Stimulated activated CD4-positive, alpha-beta T cell treated with anti-CD3 and anti-CD28 coated beads, Interleukin-2, amount 100 ng/mL, for 48 hours (primary cell): ENCODE results near the gene AVL9.
"Not testable (repeated sequence)": the region's sequence is repeated elsewhere in the genome, so short reads cannot be mapped to it uniquely, and the experiment has no call there.

ENCODE experiments used
- DNase-seq, 2 donors: peaks; one replicate each; pipeline ENCODE4 v3.0.0-alpha.2; 2020

AVL9 gene

DNA sequence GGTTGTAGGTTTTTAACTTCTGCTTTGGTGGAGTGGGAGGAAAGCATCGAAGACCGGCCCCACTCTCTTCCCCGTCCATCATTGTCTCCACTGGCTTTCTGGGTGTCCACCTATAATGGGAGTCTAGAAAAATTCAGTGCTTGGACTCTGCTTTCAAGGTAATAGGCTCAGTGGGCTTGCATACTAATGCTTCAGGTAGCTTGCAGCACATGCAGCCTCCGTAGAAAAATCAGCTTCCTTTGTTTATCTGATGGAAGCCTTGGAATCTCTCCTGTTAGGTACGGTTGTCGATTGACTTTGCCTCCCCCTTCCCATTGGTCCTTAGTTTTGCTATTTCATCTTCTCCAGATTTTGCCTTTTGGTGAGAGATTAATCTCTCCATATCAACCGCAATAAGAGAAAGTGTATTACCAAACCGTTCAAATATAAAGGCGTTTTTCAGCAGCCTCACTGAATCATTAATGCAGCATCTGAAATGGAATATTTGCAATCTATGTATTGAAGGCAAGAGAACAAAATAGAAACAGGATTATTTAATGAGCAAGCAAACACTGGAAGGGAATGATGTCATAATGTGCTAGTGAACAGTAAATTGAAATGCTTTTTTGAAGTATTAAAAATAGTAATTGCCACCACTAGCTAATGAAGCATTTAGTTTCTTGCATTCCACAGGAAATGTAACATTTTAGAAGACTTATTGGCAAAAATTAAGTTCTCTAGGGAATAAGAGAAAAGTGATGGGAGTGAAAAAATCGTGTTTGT is 944 bp downstream of the AVL9 start:
- no peak for DNase-seq

DNA sequence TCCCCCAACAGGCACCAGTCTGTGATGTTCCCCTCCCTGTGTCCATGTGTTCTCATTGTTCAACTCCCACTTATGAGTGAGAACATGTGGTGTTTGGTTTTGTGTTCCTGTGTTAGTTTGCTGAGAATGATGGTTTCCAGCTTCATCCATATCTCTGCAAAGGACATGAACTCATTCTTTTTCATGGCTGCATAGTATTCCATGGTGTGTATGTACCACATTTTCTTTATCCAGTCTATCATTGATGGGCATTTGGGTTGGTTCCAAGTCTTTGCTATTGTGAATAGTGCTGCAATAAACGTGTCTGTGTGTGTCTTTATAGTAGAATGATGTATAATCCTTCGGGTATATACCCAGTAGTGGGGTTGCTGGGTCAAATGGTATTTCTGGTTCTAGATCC is 4.5 kb downstream of the AVL9 start:
- DNase-seq, result not testable (repeated sequence)

DNA sequence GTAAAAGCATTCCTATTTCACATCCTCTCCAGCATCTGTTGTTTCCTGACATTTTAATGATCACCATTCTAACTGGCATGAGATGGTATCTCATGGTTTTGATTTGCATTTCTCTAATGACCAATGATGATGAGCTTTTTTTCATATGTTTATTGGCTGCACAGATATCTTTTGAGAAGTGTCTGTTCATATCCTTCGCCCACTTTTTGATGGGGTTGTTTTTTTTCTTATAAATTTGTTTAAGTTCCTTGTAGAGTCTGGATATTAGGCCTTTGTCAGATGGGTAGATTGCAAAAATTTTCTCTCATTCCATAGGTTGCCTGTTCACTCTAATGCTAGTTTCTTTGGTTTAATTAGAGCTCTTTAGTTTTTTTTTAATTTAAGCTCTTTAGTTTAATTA is 4.9 kb downstream of the AVL9 start:
- DNase-seq, result not testable (repeated sequence)

DNA sequence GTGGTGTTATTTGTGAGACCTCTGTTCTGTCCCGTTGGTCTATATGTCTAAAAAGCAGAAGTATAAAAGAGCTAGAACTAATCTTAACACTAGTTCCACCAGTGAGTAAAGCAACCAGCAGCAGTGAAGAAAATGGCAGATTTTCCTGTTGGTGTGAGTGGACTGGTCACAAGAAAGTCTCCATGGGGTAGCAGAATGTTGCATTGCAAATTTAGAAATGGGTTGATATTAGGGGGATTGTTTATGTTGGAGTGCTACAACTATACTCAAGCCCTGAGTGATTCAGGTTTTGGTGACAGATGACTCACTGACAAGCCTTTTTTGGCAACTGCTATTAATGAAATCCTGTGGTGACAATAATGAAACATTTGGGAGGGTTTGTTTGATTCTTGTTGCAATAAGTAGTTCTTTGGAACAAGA is 5.6 kb downstream of the AVL9 start:
- no peak for DNase-seq

DNA sequence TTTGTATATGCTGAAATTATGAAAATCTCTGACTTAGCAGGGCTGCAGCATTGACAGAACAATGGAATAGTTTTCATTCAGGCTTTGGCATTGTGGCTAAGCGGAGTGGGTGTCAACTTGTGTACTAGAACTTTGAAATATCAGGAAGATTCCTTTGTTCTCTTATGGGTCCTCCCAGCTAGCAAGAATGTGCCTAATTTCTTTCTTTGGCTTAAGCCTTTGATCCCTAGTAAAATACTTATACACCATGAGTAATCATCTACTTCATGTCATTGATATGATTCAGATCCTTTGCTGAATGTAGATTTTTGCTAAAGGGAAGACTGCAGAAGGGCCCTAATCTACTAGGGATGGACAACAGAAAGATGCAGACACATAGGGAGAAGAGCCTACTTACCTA is 6.2 kb downstream of the AVL9 start:
- no peak for DNase-seq

DNA sequence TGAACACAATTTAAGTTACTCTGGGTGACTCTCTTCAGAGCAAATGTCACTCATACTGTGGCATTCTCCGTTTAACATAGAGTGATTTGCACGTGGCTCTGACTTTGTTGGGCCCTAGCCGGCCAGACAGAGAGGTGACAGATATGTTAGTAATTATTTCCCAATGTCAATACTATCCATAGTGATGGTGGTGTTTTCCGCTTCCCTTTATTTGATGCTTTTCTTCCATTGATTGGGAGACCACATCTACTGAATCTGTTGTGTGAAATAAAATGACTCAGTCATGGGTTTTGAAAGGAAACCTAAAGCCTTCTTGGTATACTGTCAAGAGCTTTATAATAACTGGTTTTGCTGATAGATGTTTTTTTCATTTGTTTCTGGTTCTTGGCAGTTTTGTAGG is 7.4 kb downstream of the AVL9 start:
- no peak for DNase-seq

DNA sequence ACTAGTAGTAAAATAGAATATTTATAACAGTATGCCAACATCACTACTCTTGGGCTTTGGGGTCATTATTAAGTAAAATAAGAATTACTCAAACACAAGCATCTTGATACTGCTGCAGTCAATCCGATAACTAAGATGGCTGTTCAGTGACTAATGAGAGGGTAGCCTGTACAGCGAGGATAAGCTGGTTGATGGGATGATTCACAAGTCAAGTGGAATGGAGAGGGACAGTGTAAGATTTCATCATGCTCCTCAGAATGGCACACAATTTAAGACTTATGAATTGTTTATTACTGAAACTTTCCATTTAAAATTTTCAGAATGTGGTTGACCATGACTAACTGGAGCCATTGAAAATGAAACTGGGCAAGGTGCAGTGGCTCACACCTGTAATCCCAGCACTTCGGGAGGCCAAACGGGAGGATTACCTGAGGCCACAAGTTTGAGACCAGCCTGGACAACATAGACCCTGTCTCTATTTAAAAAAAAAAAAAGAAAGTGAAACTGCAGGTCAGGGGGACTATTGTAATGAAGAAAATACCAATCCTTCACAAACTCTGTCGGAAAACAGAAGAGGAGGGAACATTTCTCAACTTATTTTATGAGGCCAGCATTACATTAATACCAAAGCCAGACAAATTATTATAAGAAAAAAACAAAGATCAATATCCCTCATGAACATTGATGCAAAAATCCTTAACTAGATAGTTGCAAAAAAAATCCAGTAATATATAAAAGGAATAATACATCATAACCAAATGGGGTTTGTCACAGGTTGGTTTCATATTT is 11.2 kb downstream of the AVL9 start:
- no peak for DNase-seq

DNA sequence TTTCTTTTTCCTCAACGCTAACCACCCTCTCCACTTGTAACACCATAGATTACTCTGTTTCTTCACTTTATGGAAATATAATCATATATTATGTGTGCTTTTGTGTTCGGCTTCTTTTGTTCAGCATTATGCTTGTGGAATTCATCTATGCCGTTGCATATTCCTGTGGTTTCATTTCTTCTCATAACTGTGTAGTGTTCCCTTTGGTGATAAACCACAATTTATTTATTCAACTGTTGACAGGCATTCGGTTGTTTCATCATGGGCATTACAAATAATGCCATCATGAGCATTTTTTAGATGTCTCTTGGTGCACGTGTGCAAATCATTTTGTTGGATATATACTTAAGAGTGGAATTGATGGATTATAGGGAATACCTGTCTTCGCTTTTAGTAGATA is 12.1 kb downstream of the AVL9 start:
- no peak for DNase-seq

DNA sequence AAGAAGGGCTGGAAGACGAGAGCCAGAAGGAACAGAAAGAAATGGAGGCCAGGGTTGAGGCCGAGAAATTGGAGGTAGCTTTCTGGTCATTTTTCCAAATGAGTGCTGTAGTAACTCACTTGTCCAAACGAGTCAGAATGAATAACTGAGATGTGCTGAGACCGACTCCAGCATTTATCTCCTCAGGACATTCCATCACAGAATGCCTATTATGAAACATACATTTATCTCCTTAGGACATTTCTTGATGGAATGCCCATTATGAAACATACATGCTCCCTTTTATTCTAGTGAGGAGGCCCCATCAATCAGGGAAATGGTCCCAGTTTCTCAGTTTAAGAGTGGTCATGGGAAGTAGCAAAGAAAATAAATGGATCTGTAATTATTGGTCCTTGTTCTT is 16.5 kb downstream of the AVL9 start:
- no peak for DNase-seq

DNA sequence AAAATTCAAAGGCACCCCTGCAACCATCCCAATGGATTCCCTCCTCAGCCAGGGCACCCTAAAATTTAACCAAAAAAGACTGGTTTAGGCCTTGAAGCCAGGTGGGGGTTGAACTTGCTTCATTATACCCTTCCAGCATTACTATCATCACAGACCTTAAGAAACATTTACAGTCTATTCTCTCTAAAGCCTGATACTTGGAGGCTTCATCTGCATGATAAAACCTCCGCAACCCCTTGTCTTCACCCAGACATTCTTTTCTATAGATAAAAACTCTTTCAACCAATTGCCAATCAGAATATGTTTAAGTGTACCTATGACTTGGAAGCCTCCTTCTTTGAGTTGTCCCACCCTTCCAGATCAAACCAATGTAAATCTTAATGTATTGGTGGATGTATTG is 17.9 kb downstream of the AVL9 start:
- no peak for DNase-seq

DNA sequence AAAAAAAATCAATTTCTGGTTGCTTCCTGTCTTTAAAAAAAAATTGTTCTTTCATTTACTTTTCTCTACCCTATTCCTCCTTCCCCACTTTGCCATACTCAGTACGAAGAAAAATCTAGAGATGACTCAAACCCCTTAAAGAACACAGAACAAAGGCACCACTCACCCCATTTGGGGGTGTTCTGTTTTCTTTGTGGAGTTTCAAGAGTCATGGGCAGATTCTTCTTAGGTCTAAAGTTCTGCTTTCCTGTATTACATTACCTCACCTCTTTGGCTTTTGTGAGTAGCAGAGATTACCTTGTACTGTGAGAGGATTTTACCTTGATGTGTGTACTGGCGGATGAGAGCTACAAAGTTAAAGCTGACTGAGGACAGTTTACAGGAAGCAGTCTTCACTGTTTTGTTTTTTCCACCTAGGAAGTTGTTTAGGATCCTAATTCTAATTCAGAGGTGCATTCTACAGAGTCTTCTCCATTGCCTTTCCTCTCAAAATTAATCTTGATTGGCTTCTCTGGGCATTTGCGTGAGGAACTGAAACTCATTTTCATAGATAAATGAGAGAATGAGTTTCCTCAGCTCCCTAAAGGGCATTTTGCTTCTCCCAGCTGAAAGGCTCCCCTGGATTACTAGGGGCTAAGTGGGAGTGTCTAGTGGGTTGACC is 20.7 kb downstream of the AVL9 start:
- no peak for DNase-seq

DNA sequence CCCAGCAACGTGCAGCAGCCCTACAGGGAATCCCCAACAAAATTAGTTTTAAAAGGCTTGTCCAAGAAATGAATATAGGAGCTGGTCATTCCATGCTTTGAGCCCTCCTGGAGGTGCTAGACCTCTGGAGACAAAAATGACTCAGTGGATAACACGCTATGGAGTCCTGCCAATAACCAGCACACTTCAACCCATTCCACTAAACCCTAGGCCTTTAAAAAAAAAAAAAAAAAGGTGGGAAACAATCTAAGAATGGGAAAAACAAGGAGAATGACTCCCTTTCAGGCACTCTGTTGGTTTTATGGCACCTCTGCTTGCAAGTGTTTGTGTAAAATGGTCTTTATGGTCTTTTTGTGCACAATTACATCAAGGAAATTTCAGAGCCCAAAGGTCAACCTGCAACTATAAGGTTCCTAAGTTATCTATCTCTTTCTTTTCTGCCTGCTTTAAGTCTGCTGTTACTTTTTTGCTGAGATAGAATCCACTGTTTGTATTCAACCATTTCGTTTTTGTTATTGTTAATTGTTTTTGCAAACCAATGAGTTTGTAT is 21.3 kb downstream of the AVL9 start:
- no peak for DNase-seq

DNA sequence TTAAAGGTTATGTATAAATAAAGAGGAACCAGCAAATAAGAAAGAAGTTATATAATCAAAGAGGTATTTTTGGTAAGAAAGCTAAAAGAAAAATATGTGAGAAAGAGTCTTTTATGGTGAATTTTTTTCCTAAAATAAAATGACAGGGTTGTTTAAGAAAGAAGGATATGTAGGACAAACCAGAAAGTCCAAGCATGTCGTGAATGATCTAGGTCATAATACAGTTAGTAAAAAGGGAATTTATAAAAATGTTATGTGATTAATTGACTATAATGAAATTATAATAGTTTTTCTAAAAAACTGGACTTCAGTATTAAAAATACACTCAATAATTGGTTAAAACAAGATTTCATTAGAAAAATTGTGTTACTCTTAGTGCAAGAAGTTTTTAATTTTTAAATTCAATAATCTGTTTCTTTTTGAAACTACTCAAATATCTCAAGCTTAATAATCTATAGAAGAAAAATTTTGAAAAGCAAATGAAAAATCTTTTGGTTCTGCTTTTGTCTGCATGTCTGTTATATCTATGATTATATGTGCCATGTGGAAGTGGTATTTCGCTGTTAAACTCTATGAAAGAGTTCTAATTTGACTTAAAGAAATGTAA is 23.3 kb downstream of the AVL9 start:
- no peak for DNase-seq

DNA sequence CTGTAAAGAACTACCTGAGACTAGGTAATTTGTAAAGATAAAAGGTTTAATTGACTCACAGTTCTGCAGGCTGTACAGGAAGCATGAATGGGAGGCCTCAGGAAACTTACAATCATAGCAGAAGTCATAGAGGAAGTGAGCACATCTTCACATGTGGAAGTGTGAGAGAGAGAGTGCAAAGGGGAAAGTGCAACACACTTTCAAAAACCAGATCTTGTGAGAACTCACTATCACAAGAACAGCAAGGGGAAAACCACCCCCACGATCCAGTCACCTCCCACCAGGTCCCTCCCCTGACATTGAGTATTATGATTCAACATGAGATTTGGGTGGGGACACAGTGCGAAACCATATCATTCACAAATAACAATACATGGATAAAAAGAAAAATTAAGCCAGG is 24.5 kb downstream of the AVL9 start:
- DNase-seq, result no peak

DNA sequence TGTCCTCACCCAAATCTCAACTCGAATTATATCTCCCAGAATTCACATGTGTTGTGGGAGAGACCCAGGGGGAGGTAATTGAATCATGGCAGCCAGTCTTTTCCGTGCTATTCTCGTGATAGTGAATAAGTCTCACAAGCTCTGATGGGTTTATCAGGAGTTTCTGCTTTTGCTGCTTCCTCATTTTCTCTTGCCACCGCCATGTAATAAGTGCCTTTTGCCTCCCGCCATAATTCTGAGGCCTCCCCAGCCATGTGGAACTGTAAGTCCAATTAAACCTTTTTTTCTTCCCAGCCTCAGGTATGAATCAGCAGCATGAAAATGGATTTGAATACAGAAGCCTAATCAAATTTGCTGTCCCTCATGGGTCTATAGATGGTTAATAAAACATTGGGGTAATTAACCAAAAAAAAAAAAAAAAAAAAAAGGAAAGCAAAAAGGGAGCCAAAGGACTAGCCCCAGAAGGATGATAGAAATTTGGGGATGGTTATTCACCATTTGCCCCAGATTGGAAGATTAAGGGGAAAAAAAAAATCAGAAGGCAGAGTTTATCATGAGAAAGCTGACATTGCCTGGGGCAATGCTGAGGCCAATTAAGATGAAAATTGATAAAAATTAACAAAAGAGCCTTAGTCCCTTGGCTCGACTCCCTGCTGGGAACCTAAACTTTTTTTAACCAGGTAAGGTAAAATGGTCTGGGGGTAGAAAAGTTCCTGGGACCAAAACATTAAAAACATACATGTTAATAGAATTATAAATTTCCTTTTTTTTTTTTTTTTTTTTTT is 27.6 kb downstream of the AVL9 start:
- DNase-seq, result no peak

DNA sequence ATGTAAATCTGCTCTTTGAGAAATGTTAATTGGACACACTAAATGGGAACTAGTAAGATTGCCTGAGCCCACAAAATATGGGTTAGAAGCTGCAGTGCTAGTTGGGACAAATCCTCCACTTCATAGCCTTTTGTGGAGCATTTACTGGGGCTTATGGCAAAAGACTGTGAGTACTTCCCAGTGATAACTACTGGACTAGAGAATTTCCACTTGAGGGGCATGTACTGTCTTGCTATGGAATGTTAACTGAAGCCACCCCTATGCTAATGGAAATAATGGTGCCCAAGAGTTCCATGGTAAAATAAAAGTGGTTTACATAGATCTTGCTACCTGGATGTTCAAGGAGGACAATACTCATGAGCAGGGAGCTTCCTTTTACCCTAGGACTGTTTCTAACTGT is 29.3 kb downstream of the AVL9 start:
- DNase-seq, result no peak

DNA sequence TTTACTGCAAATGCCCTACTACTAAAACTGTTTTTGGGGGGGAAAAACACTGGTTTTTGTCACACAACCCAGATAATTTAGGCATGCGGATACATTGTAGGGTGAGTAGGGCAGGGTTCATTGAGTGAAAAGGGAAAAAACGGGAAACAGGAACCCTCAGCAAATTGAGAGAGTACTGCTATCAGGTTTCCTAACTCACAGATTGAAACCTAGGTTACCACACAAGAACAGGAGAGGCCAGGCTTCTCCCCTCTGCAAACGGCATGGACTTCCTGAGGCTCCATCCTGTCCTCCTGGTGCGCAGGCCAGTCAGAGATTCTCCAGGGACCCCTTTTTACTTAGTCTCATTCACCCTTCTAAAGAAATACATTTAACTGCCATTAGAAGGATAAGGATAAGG is 30.6 kb downstream of the AVL9 start:
- DNase-seq, result no peak

DNA sequence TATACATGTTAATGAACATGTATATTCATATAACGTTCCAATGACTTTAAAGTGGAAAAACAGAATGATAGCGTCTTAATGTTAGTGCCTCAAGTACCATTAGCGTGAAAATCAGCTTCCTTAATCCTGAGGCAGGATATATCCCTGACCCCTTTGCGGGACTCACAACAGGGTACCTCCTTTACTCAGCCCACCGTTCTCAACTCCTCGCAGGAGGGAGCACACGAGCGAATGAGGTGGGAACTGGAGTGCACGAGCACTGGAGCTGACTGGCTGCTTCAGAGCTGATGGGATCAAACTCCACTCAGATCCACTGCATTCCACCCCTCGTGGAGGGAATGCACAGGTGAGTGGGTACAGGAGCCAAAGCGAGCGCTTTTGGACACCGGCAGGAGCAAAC is 36.1 kb downstream of the AVL9 start:
- DNase-seq, result no peak

DNA sequence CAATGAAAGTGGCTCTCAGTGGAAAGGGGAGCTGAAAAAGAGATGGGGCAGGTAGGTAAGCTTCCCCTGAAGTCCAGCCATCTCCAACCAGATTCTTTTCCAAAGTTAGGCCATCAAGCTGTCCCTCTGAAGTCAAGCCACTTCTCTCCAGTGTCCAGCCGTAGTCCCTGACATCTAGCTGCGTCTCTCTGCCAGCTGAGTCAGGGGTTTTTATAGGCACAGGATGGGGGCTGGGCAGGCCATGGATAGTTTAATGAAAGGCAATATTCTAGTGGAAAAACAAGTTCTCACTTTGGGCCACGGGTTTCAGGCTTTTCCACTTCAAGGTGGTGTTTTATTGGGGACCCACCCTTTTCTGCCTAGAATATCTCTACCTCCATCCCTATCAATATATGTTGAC is 36.8 kb downstream of the AVL9 start:
- DNase-seq, result no peak

DNA sequence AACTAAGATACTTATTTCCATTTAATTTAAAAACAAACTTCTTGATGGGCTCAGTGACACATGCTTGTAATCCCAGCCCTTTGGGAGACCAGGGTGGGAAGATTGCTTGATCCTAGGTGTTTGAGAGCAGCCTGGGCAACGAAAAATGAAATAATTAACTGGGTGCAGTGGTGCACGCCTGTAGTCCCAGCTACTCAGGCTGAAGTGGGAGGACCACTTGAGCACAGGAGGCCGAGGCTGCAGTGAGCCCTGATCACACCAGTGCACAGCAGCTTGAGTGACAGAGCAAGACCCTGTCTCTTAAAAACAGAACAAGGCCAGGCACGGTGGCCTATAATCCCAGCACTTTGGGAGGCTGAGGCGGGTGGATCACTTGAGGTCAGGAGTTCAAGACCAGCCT is 37.4 kb downstream of the AVL9 start:
- DNase-seq, result no peak

DNA sequence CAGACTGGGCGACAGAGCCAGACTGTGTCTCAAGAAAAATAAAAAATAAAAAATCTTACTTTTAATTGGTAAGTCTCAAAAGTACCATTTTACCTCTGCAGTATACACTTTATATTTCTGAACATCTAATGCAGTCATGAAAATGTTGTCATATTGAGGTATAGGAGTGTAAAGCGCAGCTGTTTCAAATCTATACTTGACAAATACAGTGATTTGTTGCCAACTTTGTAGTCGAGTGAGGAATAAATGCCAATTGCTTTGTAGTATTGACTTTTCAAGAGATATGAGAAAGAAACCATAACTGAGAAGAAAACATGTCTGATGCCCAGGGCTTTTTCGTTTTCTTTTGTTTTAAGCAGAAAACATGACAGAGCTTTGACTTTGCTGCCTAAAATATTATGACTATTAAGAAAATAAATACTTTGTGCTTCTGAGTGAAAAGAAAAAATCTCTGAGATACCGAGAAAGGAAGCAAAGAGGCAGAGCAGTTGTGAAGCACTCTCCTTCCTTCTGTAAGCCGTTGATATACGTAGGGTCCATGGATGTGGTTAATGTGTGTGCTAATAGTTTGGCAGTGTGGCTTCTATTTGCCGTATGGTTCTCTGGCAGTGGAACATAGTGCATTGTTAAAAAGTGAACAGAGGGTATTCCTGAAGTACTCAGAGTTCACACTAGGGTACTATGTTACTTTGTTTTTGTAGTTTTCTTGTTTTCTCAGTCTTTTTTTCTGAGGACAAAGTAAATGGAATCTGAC is 38.2 kb downstream of the AVL9 start:
- no peak for DNase-seq
